ENCODE results near the gene DDIT4.

- TF ChIP-seq CTCF (conservative IDR thresholded peaks at IDR 0.05; ENCODE audit: low read depth, low read length) (no peak), EZH2 (IDR thresholded peaks at IDR 0.05; ENCODE audit: borderline replicate concordance, low read depth, low read length, poor library complexity, severe bottlenecking) (no peak)
These were observed 34.3 kb upstream of the DDIT4 start for GRCh38 chr10:72239409-72239808.

Measured in A673 (cell line).